HepG2 (cell line): ENCODE measurements around the gene HYOU1. TPM values are rescaled to one million over a fixed set of nuclear protein-coding genes. Genes with fewer than 3 reads are reported as not detected.
A peak's percentile ranks its signal among the peaks of the same experiment; 100 is the strongest.

Source experiments
- ATAC-seq: fragments of 200-7000 bp; cut with Tn5 transposase; 3 replicates; pipeline ENCODE4 v1.9.1; 2020; ENCODE audit warnings: mild to moderate bottlenecking, moderate library complexity
- BruUV-seq: library from RNA; stranded (reverse); fragments of 400-500 nt; replicated peaks from 2 replicates; lab custom pipeline; 2021; lab: Mats Ljungman, UMichigan
- CTCF ChIA-PET: fragments of 300-600 bp; formaldehyde crosslinking; extraction: SDS; loops from one replicate; lab custom pipeline; 2021; ENCODE audit warnings: low total read pairs, inconsistent platforms, low intra/inter-chr PET ratio; lab: Yijun Ruan, JAX
- POLR2A ChIA-PET: fragments of 350-600 bp; sonication (Branson Sonifier 250); formaldehyde crosslinking; loops from one replicate; lab custom pipeline; 2020; ENCODE audit warnings: antibody characterized with exemption, inconsistent platforms; lab: Yijun Ruan, JAX
- DNase-seq: peaks from one replicate; pipeline ENCODE4 v3.0.0-alpha.2; 2015; ENCODE audit warnings: low spot score
- FAIRE-seq: peaks from 3 replicates; lab custom pipeline; 2011; peaks lifted over from hg19 to GRCh38; lab: Jason Lieb, UNC
- H2AFZ ChIP-seq: one replicate; pipeline ENCODE4 v1.6.1; 2011; ENCODE audit warnings: low read length, inconsistent platforms
- H3K27ac ChIP-seq: fragments of 300-600 bp; 3 replicates; pipeline ENCODE4 v1.8.0; 2011; ENCODE audit warnings: mixed run types, mild to moderate bottlenecking, mixed read lengths, low read length, inconsistent platforms; ENCODE audit not compliant: insufficient read depth; ENCODE audit errors: extremely low read length
- H3K27me3 ChIP-seq, 2 experiments: fragments of 200-600 bp in 1 of 2; 2 replicates in 1 of 2; 3 replicates in 1 of 2; pipeline versions ENCODE4 v1.6.0 to v1.8.0; 2011; ENCODE audit warnings: low read length in 2 of 2, mild to moderate bottlenecking in 2 of 2, moderate library complexity in 2 of 2, inconsistent platforms in 1 of 2; ENCODE audit not compliant: insufficient read depth in 2 of 2, control insufficient read depth in 1 of 2
- H3K36me3 ChIP-seq, 2 experiments: fragments of 200-600 bp in 1 of 2; replicated peaks in 1 of 2; 2 replicates in 1 of 2; 3 replicates in 1 of 2; pipeline versions ENCODE4 v1.5.1 to v1.8.0; 2011; ENCODE audit warnings: low read length in 2 of 2, inconsistent platforms in 1 of 2; ENCODE audit not compliant: insufficient read depth in 2 of 2, control insufficient read depth in 1 of 2
- H3K4me1 ChIP-seq: 2 replicates; pipeline ENCODE4 v1.5.1; 2012; ENCODE audit warnings: low read length, inconsistent platforms; ENCODE audit not compliant: insufficient read depth
- H3K4me2 ChIP-seq: 2 replicates; pipeline ENCODE4 v1.6.0; 2011; ENCODE audit warnings: low read depth, low read length, inconsistent platforms
- H3K4me3 ChIP-seq, 3 experiments: fragments of 200-600 bp in 1 of 3; sonication (generic), shearing (Covaris generic) in 1 of 3; replicated peaks in 1 of 3; 2 replicates each; pipeline ENCODE4 v1.5.1; 2011 to 2016; ENCODE audit warnings: low read length in 3 of 3, inconsistent platforms in 2 of 3, low read depth in 2 of 3, mild to moderate bottlenecking in 2 of 3, control low read depth in 1 of 3, mixed read lengths in 1 of 3; ENCODE audit not compliant: insufficient read depth in 1 of 3
- H3K79me2 ChIP-seq: one replicate; pipeline ENCODE4 v1.6.1; 2011; ENCODE audit warnings: low read length, inconsistent platforms; ENCODE audit not compliant: insufficient read depth
- H3K9ac ChIP-seq: 2 replicates; pipeline ENCODE4 v1.6.0; 2011; ENCODE audit warnings: mild to moderate bottlenecking, low read depth, low read length, inconsistent platforms; ENCODE audit not compliant: insufficient read depth
- H3K9me3 ChIP-seq: 2 replicates; pipeline ENCODE4 v1.5.1; 2012; ENCODE audit warnings: mild to moderate bottlenecking, low read length
- H4K20me1 ChIP-seq: 2 replicates; pipeline ENCODE4 v1.6.0; 2011; ENCODE audit warnings: inconsistent platforms, mild to moderate bottlenecking, low read length, moderate library complexity; ENCODE audit not compliant: insufficient read depth
- CSRNP1 ChIP-seq: sonication (generic); formaldehyde crosslinking; IDR thresholded peaks from 2 replicates; pipeline ENCODE4 v1.8.1; 2023; ENCODE audit warnings: mild to moderate bottlenecking, missing genetic modification reagents
- FOXO4 ChIP-seq: sonication (generic); formaldehyde crosslinking; conservative IDR thresholded peaks from 2 replicates; pipeline ENCODE4 v1.8.1; 2023; ENCODE audit warnings: missing genetic modification reagents
- KDM3A ChIP-seq: IDR thresholded peaks from 2 replicates; pipeline ENCODE4 v1.6.1; 2018; ENCODE audit warnings: low read depth, missing compliant biosample characterization
- KDM5A ChIP-seq: fragments of 200-600 bp; sonication (generic); IDR thresholded peaks from 2 replicates; pipeline ENCODE4 v1.7.0; 2018; ENCODE audit warnings: antibody characterized with exemption, mild to moderate bottlenecking, low read length, borderline replicate concordance
- MBNL3 ChIP-seq: fragments of 250-450 bp; sonication (Bioruptor Pico); conservative IDR thresholded peaks from 2 replicates; pipeline ENCODE4 v1.8.0; 2022; ENCODE audit warnings: mild to moderate bottlenecking, inconsistent platforms
- NFIC ChIP-seq: IDR thresholded peaks from 2 replicates; pipeline ENCODE4 v1.6.1; 2012; ENCODE audit warnings: mild to moderate bottlenecking, low read length, inconsistent platforms
- RBAK ChIP-seq: sonication (generic); formaldehyde crosslinking; IDR thresholded peaks from 2 replicates; pipeline ENCODE4 v1.5.1; 2020; ENCODE audit warnings: mild to moderate bottlenecking, missing genetic modification reagents
- SAFB2 ChIP-seq: sonication (generic); formaldehyde crosslinking; IDR thresholded peaks from 2 replicates; pipeline ENCODE4 v1.5.1; 2020; ENCODE audit warnings: missing genetic modification reagents, low read depth, mild to moderate bottlenecking, borderline replicate concordance
- TARDBP ChIP-seq: sonication (generic); formaldehyde crosslinking; IDR thresholded peaks from 2 replicates; pipeline ENCODE4 v1.8.0; 2022; ENCODE audit warnings: mild to moderate bottlenecking, missing genetic modification reagents
- TOE1 ChIP-seq: sonication (generic); formaldehyde crosslinking; IDR thresholded peaks from 2 replicates; pipeline ENCODE4 v1.4.0; 2020; ENCODE audit warnings: mild to moderate bottlenecking, missing genetic modification reagents
- ZNF205 ChIP-seq: IDR thresholded peaks from 2 replicates; pipeline ENCODE4 v1.6.1; 2018; ENCODE audit warnings: missing biosample characterization, missing genetic modification reagents
- ZNF24 ChIP-seq: fragments of 450-650 bp; IDR thresholded peaks from 2 replicates; pipeline ENCODE4 v1.6.1; 2017; ENCODE audit warnings: antibody characterized with exemption, mild to moderate bottlenecking
- ZNF275 ChIP-seq: sonication (generic); formaldehyde crosslinking; IDR thresholded peaks from 2 replicates; pipeline ENCODE4 v1.8.0; 2022; ENCODE audit warnings: missing genetic modification reagents, mild to moderate bottlenecking, inconsistent platforms, borderline replicate concordance
- ZNF605 ChIP-seq: sonication (generic); formaldehyde crosslinking; IDR thresholded peaks from 2 replicates; pipeline ENCODE4 v1.8.0; 2022; ENCODE audit warnings: mild to moderate bottlenecking, missing genetic modification reagents
- ZNF792 ChIP-seq: IDR thresholded peaks from 2 replicates; pipeline ENCODE4 v1.6.1; 2016
- WGBS: methylation state at CpG from one replicate; pipeline ENCODE4 v1.1.6; 2017; ENCODE audit warnings: low lambda C conversion rate; 5-methylcytosine and 5-hydroxymethylcytosine counted together
- in situ Hi-C: cut with HindIII; loops from 2 replicates; pipeline ENCODE4 v1.10.0; 2017; ENCODE audit warnings: low pct_unique_long_range_greater_than_20kb; ENCODE audit not compliant: extremely low pct_ligation_motif_present
- intact Hi-C: fragments of 100-400 bp; cut with micrococcal nuclease; formaldehyde crosslinking; loops from one replicate; pipeline ENCODE4 v1.10.0; 2022; ENCODE audit not compliant: unreplicated experiment
- polyA plus RNA-seq, 8 experiments: library from polyadenylated mRNA; depleted of rRNA in 3 of 8; stranded (reverse) in 7 of 8; unstranded in 1 of 8; fragments of >200 nt; fragmentation: Illumina TruSeq in 4 of 8; extraction: Trizol in 4 of 8; gene quantifications; 2 replicates each; pipeline versions ENCODE4 v1.2.1 to v1.2.3, GENCODE V29; 2011 to 2016; ENCODE audit warnings: low read depth in 4 of 8, missing spikeins in 1 of 8, mixed read lengths in 1 of 8; ENCODE audit not compliant: insufficient read depth in 1 of 8
- total RNA-seq, 5 experiments: library from RNA; depleted of rRNA; stranded (reverse); fragments of >200 nt; fragmentation: Illumina TruSeq; extraction: Trizol; gene quantifications; 2 replicates each; pipeline ENCODE4 v1.2.3, GENCODE V29; 2016; ENCODE audit warnings: low read depth in 1 of 5
- TF ChIP-seq, protein P1 (sequence below): sonication (generic); formaldehyde crosslinking; IDR thresholded peaks from 2 replicates; pipeline ENCODE4 v1.5.0; 2020; ENCODE audit warnings: missing genetic modification reagents, mild to moderate bottlenecking, borderline replicate concordance

The HYOU1 gene
- total and polyA plus RNA-seq, 2 of the 13 experiments (the other 11 are each of a cell fraction or from before 2014, with no cell fraction given) = 127 to 155 TPM

- ChIA-PET POLR2A (interaction anchor here (0.7 to 6.9 kb wide), 8 partner anchors 8 to 129 kb away, joined by 3 to 66 read pairs (median 4); partner anchors contain the start of genes CENATAC, HMBS and VPS11), CTCF (no interaction called here)
- BruUV-seq = no TSS peak
- H3K27me3 ChIP-seq = peaks cover 0 to 4% of the 10 kb centered on the region in 2 experiments; a peak in 2 of 5 replicates
- H3K4me2 ChIP-seq = peak overlapping the region; percentile 72
- H4K20me1 ChIP-seq = peaks cover 17% of the 10 kb centered on the region
- 77% methylated on average over 14 of the region's 14 CpGs for WGBS
- no peak overlapping the region for H3K27ac ChIP-seq
- H3K79me2 ChIP-seq = peaks cover 48% of the 10 kb centered on the region
- no peak overlapping the region for H2AFZ ChIP-seq
- peak overlapping the region; percentile 93; the same call in 1 of the 2 replicates for H3K9ac ChIP-seq
- ATAC-seq (no peak), FAIRE-seq (no peak), DNase-seq (no peak)
- in situ Hi-C loops (no loop called here), intact Hi-C loops (no loop called here)
- no peaks in the 10 kb centered on the region for H3K9me3 ChIP-seq
- H3K36me3 ChIP-seq = peaks cover 5 to 37% of the 10 kb centered on the region in 2 experiments
- H3K4me3 ChIP-seq = peak overlapping the region; percentile 72 to 99 (median 93); a peak in 5 of 6 replicates
- peaks cover 41% of the 10 kb centered on the region for H3K4me1 ChIP-seq
- TF ChIP-seq ZNF24 (no peak), KDM5A (no peak), MBNL3 (CRISPR knock-in tag) (no peak), ZNF275 (CRISPR knock-in tag) (no peak), ZNF205 (no peak), CSRNP1 (CRISPR knock-in tag) (no peak), TARDBP (no peak), ZNF605 (CRISPR knock-in tag) (0 out of 2 replicates have a peak, but pooled peaks have one; percentile 23), TOE1 (CRISPR knock-in tag) (no peak), RBAK (no peak), ZNF792 (no peak), SAFB2 (CRISPR knock-in tag) (0 out of 2 replicates have a peak, but pooled peaks have one; percentile 26), NFIC (no peak), KDM3A (no peak), FOXO4 (CRISPR knock-in tag) (no peak)
- TF ChIP-seq, protein P1, sequence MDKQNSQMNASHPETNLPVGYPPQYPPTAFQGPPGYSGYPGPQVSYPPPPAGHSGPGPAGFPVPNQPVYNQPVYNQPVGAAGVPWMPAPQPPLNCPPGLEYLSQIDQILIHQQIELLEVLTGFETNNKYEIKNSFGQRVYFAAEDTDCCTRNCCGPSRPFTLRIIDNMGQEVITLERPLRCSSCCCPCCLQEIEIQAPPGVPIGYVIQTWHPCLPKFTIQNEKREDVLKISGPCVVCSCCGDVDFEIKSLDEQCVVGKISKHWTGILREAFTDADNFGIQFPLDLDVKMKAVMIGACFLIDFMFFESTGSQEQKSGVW = no peak
Observed at GRCh38 chr11:119016216-119017009, 40.6 kb downstream of the HYOU1 start.
